ENCODE results near the gene CCDC12.

Gene CCDC12

DNA sequence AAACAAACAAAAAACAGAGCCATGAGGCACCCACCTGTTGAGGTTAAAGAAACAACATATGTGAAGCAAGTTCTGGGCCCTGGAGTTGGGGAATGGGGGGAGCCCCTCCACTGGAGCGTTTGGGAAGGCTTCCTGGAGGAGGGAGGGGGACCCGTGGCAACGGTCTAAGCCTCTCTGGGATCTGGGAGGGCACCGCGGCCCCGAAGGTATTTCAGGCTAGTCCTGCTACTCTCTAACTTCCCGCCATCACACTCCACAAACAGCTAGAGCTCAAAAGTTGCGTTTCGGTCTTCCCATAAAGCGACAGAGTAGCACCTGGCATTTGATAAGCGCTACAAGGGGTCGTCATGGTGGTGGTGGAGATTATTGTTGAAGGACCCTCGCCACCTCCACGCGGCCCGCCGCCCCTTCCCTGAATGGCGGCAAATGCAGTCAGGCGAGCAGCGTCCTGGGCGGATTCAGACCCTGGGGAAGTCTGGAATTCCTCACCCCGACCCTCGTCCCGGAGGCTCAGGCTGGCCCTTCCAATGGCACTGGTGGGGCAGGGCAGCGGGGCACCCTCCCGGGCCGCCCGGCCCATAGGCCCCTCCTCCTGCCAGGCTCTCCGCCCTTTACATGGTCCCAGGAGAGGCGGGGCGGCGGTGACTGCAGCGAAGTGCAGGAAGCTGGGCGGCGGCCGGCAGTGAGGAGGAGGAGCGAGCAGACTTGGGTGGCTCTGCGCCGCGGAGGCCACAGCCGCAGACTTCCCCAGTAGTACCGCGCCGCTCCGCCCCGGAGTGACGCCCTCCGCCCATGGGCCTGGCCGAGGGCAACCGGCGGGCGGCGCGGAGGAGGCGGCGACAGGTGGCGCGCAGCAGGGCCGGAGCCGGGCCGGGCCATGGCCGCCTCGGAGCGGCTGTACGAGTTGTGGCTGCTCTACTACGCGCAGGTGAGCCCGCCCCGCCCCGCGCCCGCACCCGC lies 2.7 kb upstream of the CCDC12 start, which contains the start of gene NBEAL2:
TSS of gene NBEAL2 (plus strand) at position 682 of the 960 bp plus-strand sequence. CDS start at position 878, 196 bp downstream.
- peak; percentile 87 to 97 for DNase-seq (ENCODE audit: low read depth in 1 of 2, low spot score in 1 of 2)
- H3K27ac ChIP-seq (replicated peaks), result peak within 1 kb of the TSS; percentile 82
- TF ChIP-seq POLR2AphosphoS5 (IDR thresholded peaks at IDR 0.05; ENCODE audit: low read depth) (peak; percentile 54; the same call in 1 of the 2 replicates), GABPA (IDR thresholded peaks at IDR 0.05; ENCODE audit: low read depth) (no peak), SPI1 (IDR thresholded peaks at IDR 0.05; ENCODE audit: borderline replicate concordance, low read depth) (peak; percentile 36; the same call in 1 of the 2 replicates)

DNA sequence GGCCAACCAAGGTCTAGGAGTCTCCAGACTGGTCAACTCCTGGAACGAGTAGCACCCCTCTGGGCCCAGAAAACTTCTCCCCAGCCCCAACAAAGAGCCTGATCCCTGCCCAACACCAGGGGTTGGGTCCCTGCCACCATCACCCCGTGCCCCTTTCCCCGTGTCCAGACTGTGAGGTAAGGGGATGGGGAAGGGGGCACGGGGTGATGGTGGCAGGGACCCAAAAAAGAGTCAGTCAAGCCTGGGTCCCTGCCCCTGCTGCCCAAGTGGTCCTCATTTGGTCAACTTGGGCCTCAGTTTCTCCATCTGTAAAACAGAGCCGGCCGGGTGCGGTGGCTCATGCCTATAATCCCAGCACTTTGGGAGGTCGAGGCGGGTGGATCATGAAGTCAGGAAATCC lies 1.8 kb upstream of the CCDC12 start:
- no peak overlapping the region for H3K4me3 ChIP-seq (replicated peaks; ENCODE audit: insufficient read depth, low read length)

More for the DNA sequence above, 2.7 kb upstream of the CCDC12 start, which contains the start of gene NBEAL2:
- peak within 1 kb of the TSS; percentile 80 for H3K4me3 ChIP-seq (replicated peaks; ENCODE audit: insufficient read depth, low read length)
- H3K27me3 ChIP-seq (ENCODE audit: insufficient read depth, poor library complexity, severe bottlenecking), result no peaks in the 10 kb centered on the region

DNA sequence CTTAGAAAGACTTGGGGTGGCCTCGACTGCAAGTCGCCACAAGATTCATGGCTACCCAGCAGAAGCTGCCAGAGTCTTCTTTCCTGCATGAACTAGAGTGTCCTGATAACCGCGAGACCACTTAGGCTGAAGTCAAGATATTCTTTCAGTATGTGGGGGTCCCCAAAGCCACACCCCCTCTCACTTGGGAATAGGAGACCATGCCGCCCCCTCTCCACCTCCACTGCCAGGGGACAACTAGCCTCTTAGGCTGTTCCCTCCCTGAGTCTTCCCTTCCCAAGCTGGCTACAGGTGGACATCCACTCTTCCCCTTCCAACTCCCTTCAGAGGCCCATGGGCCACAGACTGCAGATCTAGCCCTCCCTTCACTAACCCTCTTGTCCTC lies 1.3 kb upstream of the CCDC12 start:
- DNase-seq (ENCODE audit: low read depth in 1 of 2, low spot score in 1 of 2), result no peak
- TF ChIP-seq GABPA (IDR thresholded peaks at IDR 0.05; ENCODE audit: low read depth) (no peak), SPI1 (IDR thresholded peaks at IDR 0.05; ENCODE audit: borderline replicate concordance, low read depth) (no peak), POLR2AphosphoS5 (IDR thresholded peaks at IDR 0.05; ENCODE audit: low read depth) (no peak)
- TF ChIP-seq, protein P1, sequence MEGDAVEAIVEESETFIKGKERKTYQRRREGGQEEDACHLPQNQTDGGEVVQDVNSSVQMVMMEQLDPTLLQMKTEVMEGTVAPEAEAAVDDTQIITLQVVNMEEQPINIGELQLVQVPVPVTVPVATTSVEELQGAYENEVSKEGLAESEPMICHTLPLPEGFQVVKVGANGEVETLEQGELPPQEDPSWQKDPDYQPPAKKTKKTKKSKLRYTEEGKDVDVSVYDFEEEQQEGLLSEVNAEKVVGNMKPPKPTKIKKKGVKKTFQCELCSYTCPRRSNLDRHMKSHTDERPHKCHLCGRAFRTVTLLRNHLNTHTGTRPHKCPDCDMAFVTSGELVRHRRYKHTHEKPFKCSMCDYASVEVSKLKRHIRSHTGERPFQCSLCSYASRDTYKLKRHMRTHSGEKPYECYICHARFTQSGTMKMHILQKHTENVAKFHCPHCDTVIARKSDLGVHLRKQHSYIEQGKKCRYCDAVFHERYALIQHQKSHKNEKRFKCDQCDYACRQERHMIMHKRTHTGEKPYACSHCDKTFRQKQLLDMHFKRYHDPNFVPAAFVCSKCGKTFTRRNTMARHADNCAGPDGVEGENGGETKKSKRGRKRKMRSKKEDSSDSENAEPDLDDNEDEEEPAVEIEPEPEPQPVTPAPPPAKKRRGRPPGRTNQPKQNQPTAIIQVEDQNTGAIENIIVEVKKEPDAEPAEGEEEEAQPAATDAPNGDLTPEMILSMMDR (IDR thresholded peaks at IDR 0.05; ENCODE audit: insufficient read depth, low read length), result no peak
- TF ChIP-seq, protein P2, sequence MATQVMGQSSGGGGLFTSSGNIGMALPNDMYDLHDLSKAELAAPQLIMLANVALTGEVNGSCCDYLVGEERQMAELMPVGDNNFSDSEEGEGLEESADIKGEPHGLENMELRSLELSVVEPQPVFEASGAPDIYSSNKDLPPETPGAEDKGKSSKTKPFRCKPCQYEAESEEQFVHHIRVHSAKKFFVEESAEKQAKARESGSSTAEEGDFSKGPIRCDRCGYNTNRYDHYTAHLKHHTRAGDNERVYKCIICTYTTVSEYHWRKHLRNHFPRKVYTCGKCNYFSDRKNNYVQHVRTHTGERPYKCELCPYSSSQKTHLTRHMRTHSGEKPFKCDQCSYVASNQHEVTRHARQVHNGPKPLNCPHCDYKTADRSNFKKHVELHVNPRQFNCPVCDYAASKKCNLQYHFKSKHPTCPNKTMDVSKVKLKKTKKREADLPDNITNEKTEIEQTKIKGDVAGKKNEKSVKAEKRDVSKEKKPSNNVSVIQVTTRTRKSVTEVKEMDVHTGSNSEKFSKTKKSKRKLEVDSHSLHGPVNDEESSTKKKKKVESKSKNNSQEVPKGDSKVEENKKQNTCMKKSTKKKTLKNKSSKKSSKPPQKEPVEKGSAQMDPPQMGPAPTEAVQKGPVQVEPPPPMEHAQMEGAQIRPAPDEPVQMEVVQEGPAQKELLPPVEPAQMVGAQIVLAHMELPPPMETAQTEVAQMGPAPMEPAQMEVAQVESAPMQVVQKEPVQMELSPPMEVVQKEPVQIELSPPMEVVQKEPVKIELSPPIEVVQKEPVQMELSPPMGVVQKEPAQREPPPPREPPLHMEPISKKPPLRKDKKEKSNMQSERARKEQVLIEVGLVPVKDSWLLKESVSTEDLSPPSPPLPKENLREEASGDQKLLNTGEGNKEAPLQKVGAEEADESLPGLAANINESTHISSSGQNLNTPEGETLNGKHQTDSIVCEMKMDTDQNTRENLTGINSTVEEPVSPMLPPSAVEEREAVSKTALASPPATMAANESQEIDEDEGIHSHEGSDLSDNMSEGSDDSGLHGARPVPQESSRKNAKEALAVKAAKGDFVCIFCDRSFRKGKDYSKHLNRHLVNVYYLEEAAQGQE (IDR thresholded peaks at IDR 0.05; ENCODE audit: insufficient replicate concordance, low read depth), result no peak
- H3K27me3 ChIP-seq (ENCODE audit: insufficient read depth, poor library complexity, severe bottlenecking), result no peaks in the 10 kb centered on the region
- no peak overlapping the region for H3K27ac ChIP-seq (replicated peaks)
- no peak overlapping the region for H3K4me3 ChIP-seq (replicated peaks; ENCODE audit: insufficient read depth, low read length)

More for the DNA sequence above, 1.8 kb upstream of the CCDC12 start:
- TF ChIP-seq SPI1 (IDR thresholded peaks at IDR 0.05; ENCODE audit: borderline replicate concordance, low read depth) (no peak), POLR2AphosphoS5 (IDR thresholded peaks at IDR 0.05; ENCODE audit: low read depth) (no peak), GABPA (IDR thresholded peaks at IDR 0.05; ENCODE audit: low read depth) (no peak)
- TF ChIP-seq, protein P1 (IDR thresholded peaks at IDR 0.05; ENCODE audit: insufficient read depth, low read length), result no peak
- TF ChIP-seq, protein P2 (IDR thresholded peaks at IDR 0.05; ENCODE audit: insufficient replicate concordance, low read depth), result no peak
- no peak for DNase-seq (ENCODE audit: low read depth in 1 of 2, low spot score in 1 of 2)
- no peaks in the 10 kb centered on the region for H3K27me3 ChIP-seq (ENCODE audit: insufficient read depth, poor library complexity, severe bottlenecking)
- H3K27ac ChIP-seq (replicated peaks), result peak overlapping the region; percentile 80

All from HL-60 (cell line).